ENCODE results near the gene CPEB3. TPM values are rescaled to one million over a fixed set of nuclear protein-coding genes. Genes with fewer than 3 reads are reported as not detected.

Gene CPEB3
- total and polyA plus RNA-seq, 8 donors = 1.3 to 11.2 (median 3.6) TPM

DNA sequence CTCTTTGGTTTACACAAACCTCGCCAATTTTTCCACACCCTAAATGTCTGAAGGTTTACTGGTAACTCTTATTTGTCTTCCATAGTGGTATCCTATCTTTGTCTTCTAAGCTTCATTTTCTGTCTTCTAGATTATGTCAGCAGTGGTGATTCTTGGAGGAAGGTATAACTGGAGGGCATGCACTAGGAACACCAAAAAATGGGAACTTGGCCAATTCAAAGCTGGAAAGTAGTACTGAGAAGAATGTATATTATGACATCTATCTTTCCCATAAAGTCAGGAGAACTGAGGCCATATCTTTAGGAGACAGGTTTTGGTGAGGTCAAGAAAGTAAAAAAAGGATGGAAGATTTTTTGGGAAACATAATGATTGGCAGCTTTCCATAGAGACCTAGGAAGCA, 113.3 kb downstream of the CPEB3 start:
- intact Hi-C loops (cut with DNase I; ENCODE audit: low total_unique reads) = no loop called here
- TF ChIP-seq POLR2AphosphoS5 (IDR thresholded peaks at IDR 0.05) (no peak), POLR2A (IDR thresholded peaks at IDR 0.05) (no peak), EP300 (IDR thresholded peaks at IDR 0.05) (no peak)
- TF ChIP-seq, protein P1, sequence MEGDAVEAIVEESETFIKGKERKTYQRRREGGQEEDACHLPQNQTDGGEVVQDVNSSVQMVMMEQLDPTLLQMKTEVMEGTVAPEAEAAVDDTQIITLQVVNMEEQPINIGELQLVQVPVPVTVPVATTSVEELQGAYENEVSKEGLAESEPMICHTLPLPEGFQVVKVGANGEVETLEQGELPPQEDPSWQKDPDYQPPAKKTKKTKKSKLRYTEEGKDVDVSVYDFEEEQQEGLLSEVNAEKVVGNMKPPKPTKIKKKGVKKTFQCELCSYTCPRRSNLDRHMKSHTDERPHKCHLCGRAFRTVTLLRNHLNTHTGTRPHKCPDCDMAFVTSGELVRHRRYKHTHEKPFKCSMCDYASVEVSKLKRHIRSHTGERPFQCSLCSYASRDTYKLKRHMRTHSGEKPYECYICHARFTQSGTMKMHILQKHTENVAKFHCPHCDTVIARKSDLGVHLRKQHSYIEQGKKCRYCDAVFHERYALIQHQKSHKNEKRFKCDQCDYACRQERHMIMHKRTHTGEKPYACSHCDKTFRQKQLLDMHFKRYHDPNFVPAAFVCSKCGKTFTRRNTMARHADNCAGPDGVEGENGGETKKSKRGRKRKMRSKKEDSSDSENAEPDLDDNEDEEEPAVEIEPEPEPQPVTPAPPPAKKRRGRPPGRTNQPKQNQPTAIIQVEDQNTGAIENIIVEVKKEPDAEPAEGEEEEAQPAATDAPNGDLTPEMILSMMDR (IDR thresholded peaks at IDR 0.05) = no peak

GRCh38 chr10:92175164-92175563, 115.7 kb downstream of the CPEB3 start:
- H3K27me3 ChIP-seq = no peaks in the 10 kb centered on the region
- H3K9me3 ChIP-seq = no peaks in the 10 kb centered on the region
- peaks cover 0 to 4% (median 0%) of the 10 kb centered on the region in 4 donors for H3K4me1 ChIP-seq
- no peak for TF ChIP-seq POLR2A (IDR thresholded peaks at IDR 0.05)
- no peak for TF ChIP-seq EP300 (IDR thresholded peaks at IDR 0.05)
- TF ChIP-seq, protein P1 (IDR thresholded peaks at IDR 0.05) = no peak
- no peak for TF ChIP-seq POLR2AphosphoS5 (IDR thresholded peaks at IDR 0.05)
- intact Hi-C loops (cut with DNase I; ENCODE audit: low total_unique reads) = no loop called here
- no peak overlapping the region for H3K27ac ChIP-seq
- H3K4me3 ChIP-seq = no peak overlapping the region
- no peak for DNase-seq
- WGBS, 5 donors = 77 to 97% (median 89%) methylated on average over 5 of the region's 5 CpGs
- H3K36me3 ChIP-seq = peaks cover 0 to 16% (median 4%) of the 10 kb centered on the region in 4 donors

More for the DNA sequence above, 113.3 kb downstream of the CPEB3 start:
- Histone ChIP-seq H3K36me3 (peaks cover 0 to 16% (median 4%) of the 10 kb centered on the region in 4 donors), H3K4me3 (no peak overlapping the region), H3K27me3 (no peaks in the 10 kb centered on the region), H3K9me3 (no peaks in the 10 kb centered on the region), H3K27ac (no peak overlapping the region), H3K4me1 (peaks cover 0 to 12% (median 0%) of the 10 kb centered on the region in 4 donors)
- no peak for DNase-seq
- WGBS, 5 donors = 83 to 94% (median 90%) methylated on average over 1 of the region's 1 CpG

DNA sequence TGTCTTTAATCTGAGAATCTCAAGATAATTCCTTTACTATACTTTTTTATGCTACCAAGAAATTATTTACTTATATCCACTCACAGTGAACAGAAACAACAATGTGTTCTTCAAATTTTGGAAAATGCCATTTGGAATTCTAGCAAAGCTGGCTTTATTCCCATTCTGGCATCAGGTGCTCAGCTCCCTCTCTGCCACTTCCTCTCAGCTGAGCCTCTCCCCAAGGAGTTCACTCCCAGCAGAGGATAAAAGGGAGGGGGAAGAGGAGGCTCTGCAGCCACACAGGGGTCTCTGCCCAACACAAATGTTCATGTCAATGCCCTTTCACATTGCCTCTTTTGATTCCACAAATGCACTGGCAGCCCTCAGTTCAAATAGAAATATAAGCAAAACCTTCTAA, 116.9 kb downstream of the CPEB3 start:
- no peak overlapping the region for H3K27ac ChIP-seq
- TF ChIP-seq EP300 (IDR thresholded peaks at IDR 0.05) = no peak
- TF ChIP-seq POLR2AphosphoS5 (IDR thresholded peaks at IDR 0.05) = no peak
- TF ChIP-seq, protein P1 (IDR thresholded peaks at IDR 0.05) = no peak
- no peak for TF ChIP-seq POLR2A (IDR thresholded peaks at IDR 0.05)
- DNase-seq = no peak
- no peaks in the 10 kb centered on the region for H3K27me3 ChIP-seq
- peaks cover 0 to 3% (median 0%) of the 10 kb centered on the region in 4 donors for H3K9me3 ChIP-seq
- peaks cover 0 to 21% (median 6%) of the 10 kb centered on the region in 4 donors for H3K36me3 ChIP-seq
- H3K4me3 ChIP-seq = no peak overlapping the region
- peaks cover 0 to 4% (median 0%) of the 10 kb centered on the region in 4 donors for H3K4me1 ChIP-seq
- intact Hi-C loops (cut with DNase I; ENCODE audit: low total_unique reads) = no loop called here

DNA sequence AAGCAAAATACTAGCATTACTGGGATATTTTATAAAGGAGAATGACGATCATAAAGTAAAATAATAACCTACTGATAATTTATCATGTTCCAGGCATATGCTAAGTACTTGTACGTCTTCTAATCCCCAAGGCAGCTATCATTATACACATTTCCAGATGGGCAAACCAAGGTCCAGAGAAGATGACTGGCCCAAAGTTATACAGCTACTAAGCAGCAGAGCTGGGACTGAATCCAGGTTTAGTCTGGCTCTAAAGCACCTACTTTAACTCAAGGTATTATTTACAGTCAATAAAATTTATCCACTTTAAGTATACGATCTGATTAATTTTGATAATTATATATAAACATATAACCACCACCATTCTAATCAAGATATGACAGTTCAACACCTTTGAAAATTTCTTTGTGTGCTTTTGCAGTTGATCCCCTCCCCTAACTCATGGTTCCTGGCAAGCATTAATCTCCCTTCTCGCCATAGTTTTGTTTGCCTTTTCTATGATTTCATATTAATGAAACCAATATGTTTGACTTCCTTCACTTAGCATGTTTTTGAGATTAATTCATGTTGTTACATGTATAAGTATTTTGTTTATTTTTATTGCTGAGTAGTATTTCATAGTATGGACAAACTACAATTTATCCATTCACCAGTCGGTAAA, 126.7 kb downstream of the CPEB3 start:
- Histone ChIP-seq H3K4me1 (peaks cover 0 to 9% (median 3%) of the 10 kb centered on the region in 4 donors), H3K27ac (peak overlapping the region in 1 of 5 donors; percentile 20), H3K36me3 (peaks cover 0 to 22% (median 14%) of the 10 kb centered on the region in 4 donors), H3K4me3 (no peak overlapping the region), H3K27me3 (no peaks in the 10 kb centered on the region), H3K9me3 (peaks cover 0 to 16% (median 13%) of the 10 kb centered on the region in 4 donors)
- whole genome bisulfite sequencing, 5 donors = 28 to 56% (median 39%) methylated on average over 5 of the region's 5 CpGs
- no peak for TF ChIP-seq EP300 (IDR thresholded peaks at IDR 0.05)
- TF ChIP-seq POLR2AphosphoS5 (IDR thresholded peaks at IDR 0.05) = peak in 1 of 3 donors; percentile 25
- intact Hi-C loops (cut with DNase I; ENCODE audit: low total_unique reads) = no loop called here
- peak in 1 of 2 donors; percentile 39 for DNase-seq

DNA sequence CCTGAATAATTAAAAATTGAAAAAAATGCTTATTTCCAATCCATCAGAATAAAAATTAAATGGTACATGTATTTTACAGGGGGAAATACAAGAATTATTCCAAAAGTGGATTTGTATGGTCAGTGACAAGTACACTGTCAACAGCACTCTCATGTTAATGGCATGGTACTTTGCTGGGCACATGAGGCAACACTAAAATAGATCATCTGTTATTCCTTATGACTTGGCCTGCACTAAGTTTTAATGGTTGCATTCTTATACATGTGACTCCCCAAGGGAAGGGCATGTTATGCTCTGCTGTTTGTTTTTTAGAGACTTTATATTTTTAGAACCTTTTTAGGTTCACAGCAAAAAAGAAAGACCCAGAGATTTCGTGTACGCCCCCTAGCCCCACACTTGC, 128.3 kb downstream of the CPEB3 start:
- H3K9me3 ChIP-seq = peaks cover 0 to 16% (median 11%) of the 10 kb centered on the region in 4 donors
- H3K4me3 ChIP-seq = no peak overlapping the region
- H3K27me3 ChIP-seq = no peaks in the 10 kb centered on the region
- no peak for DNase-seq
- H3K4me1 ChIP-seq = peaks cover 0 to 9% (median 3%) of the 10 kb centered on the region in 4 donors
- intact Hi-C loops (cut with DNase I; ENCODE audit: low total_unique reads) = no loop called here
- TF ChIP-seq POLR2A (IDR thresholded peaks at IDR 0.05) (no peak), EP300 (IDR thresholded peaks at IDR 0.05) (no peak), POLR2AphosphoS5 (IDR thresholded peaks at IDR 0.05) (no peak)
- TF ChIP-seq, protein P1 (IDR thresholded peaks at IDR 0.05) = no peak
- 94 to 100% (median 97%) methylated on average over 2 of the region's 2 CpGs for WGBS, 5 donors
- peaks cover 0 to 17% (median 12%) of the 10 kb centered on the region in 4 donors for H3K36me3 ChIP-seq
- no peak overlapping the region for H3K27ac ChIP-seq

Data from stomach (tissue), 9 donors.